DOHH2 (cell line): Measurements from ENCODE around the gene ATIC.

Experiments used
- H3F3A ChIP-seq: fragments of 200-600 bp; sonication (generic), shearing (Covaris generic); 2 replicates; pipeline ENCODE4 v1.6.0; 2016; ENCODE audit warnings: antibody characterized with exemption, mild to moderate bottlenecking; ENCODE audit not compliant: control insufficient read depth, insufficient read depth
- H3K27ac ChIP-seq: fragments of 200-600 bp; sonication (generic); 2 replicates; pipeline ENCODE4 v1.5.1; 2014; ENCODE audit warnings: low read depth, mild to moderate bottlenecking, low read length, moderate library complexity
- H3K27me3 ChIP-seq: fragments of 200-600 bp; sonication (generic); 2 replicates; pipeline ENCODE4 v1.6.1; 2014; ENCODE audit warnings: mild to moderate bottlenecking, low read length, mixed read lengths; ENCODE audit not compliant: control insufficient read depth
- H3K36me3 ChIP-seq: fragments of 200-600 bp; sonication (generic); 2 replicates; pipeline ENCODE4 v1.6.1; 2014; ENCODE audit warnings: mild to moderate bottlenecking, low read length, moderate library complexity, mixed read lengths; ENCODE audit not compliant: control insufficient read depth
- H3K4me1 ChIP-seq: fragments of 200-600 bp; sonication (generic); 2 replicates; pipeline ENCODE4 v1.6.1; 2014; ENCODE audit warnings: mild to moderate bottlenecking, low read length, mixed read lengths; ENCODE audit not compliant: control insufficient read depth
- H3K4me2 ChIP-seq: fragments of 200-600 bp; sonication (generic); 2 replicates; pipeline ENCODE4 v1.6.0; 2014; ENCODE audit warnings: mild to moderate bottlenecking, low read length, moderate library complexity
- H3K4me3 ChIP-seq: fragments of 200-600 bp; sonication (generic); 2 replicates; pipeline ENCODE4 v1.5.1; 2014; ENCODE audit warnings: mild to moderate bottlenecking, low read length, mixed read lengths
- H3K79me2 ChIP-seq: fragments of 200-600 bp; sonication (generic); 2 replicates; pipeline ENCODE4 v1.6.1; 2014; ENCODE audit warnings: mild to moderate bottlenecking, low read length, mixed read lengths; ENCODE audit not compliant: control insufficient read depth
- H3K9me2 ChIP-seq: fragments of 200-600 bp; sonication (generic); replicated peaks from 2 replicates; pipeline ENCODE4 v1.6.1; 2014; ENCODE audit warnings: mild to moderate bottlenecking, low read length, mixed read lengths; ENCODE audit not compliant: control insufficient read depth
- H3K9me3 ChIP-seq: fragments of 200-600 bp; sonication (generic); 2 replicates; pipeline ENCODE4 v1.6.1; 2014; ENCODE audit warnings: antibody characterized with exemption, low read length, mixed read lengths; ENCODE audit not compliant: control insufficient read depth, insufficient read depth
- H4K20me1 ChIP-seq: fragments of 200-600 bp; sonication (generic); 2 replicates; pipeline ENCODE4 v1.6.0; 2014; ENCODE audit warnings: low read depth, mild to moderate bottlenecking, antibody characterized with exemption, low read length, moderate library complexity; ENCODE audit not compliant: control insufficient read depth, insufficient read depth
- EZH2phosphoT487 ChIP-seq: fragments of 200-600 bp; sonication (generic); IDR thresholded peaks from 2 replicates; pipeline ENCODE4 v1.6.1; 2017; ENCODE audit warnings: borderline replicate concordance, mild to moderate bottlenecking, antibody characterized with exemption, low read length, moderate library complexity, mixed read lengths
- TF ChIP-seq, protein P1 (sequence below): fragments of 200-600 bp; sonication (generic); IDR thresholded peaks from one replicate; pipeline ENCODE4 v1.5.1; 2014; ENCODE audit warnings: antibody characterized with exemption, mild to moderate bottlenecking, low read depth, low read length; ENCODE audit not compliant: poor library complexity, severe bottlenecking

ATIC gene

GRCh38 chr2:215362562-215362904, 50.7 kb downstream of the ATIC start:
- no peak overlapping the region for H3K4me2 ChIP-seq
- no peak overlapping the region for H3K4me3 ChIP-seq
- peaks cover 33% of the 10 kb centered on the region for H3K36me3 ChIP-seq
- H3K9me3 ChIP-seq: no peaks in the 10 kb centered on the region
- H3F3A ChIP-seq: no peaks in the 10 kb centered on the region
- TF ChIP-seq EZH2phosphoT487: no peak
- TF ChIP-seq, protein P1, sequence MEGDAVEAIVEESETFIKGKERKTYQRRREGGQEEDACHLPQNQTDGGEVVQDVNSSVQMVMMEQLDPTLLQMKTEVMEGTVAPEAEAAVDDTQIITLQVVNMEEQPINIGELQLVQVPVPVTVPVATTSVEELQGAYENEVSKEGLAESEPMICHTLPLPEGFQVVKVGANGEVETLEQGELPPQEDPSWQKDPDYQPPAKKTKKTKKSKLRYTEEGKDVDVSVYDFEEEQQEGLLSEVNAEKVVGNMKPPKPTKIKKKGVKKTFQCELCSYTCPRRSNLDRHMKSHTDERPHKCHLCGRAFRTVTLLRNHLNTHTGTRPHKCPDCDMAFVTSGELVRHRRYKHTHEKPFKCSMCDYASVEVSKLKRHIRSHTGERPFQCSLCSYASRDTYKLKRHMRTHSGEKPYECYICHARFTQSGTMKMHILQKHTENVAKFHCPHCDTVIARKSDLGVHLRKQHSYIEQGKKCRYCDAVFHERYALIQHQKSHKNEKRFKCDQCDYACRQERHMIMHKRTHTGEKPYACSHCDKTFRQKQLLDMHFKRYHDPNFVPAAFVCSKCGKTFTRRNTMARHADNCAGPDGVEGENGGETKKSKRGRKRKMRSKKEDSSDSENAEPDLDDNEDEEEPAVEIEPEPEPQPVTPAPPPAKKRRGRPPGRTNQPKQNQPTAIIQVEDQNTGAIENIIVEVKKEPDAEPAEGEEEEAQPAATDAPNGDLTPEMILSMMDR: no peak
- no peaks in the 10 kb centered on the region for H3K79me2 ChIP-seq
- no peak overlapping the region for H3K27ac ChIP-seq
- no peaks in the 10 kb centered on the region for H3K27me3 ChIP-seq
- H3K9me2 ChIP-seq: no peaks in the 10 kb centered on the region
- H4K20me1 ChIP-seq: no peaks in the 10 kb centered on the region
- no peaks in the 10 kb centered on the region for H3K4me1 ChIP-seq

DNA sequence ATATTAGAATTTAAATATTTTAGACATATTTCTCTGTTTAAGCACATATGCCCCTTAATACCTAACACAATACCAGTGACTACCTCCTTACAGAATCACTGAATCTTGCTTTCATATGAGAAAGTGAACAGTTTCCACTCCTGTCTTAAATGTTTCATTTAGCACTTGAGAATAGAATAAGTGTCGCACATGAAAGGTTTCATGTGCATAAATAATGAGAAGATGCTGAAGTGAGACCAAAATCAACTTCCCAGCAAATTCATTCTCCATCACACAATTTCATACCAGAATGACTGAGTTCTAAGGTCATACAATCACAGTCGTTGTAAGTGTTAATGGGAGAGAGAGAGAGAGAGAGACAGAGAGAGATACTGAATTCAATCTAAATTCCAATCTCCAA, 51.2 kb downstream of the ATIC start:
- H3F3A ChIP-seq: no peaks in the 10 kb centered on the region
- H3K4me1 ChIP-seq: no peaks in the 10 kb centered on the region
- H3K4me3 ChIP-seq: no peak overlapping the region
- no peaks in the 10 kb centered on the region for H3K27me3 ChIP-seq
- no peaks in the 10 kb centered on the region for H4K20me1 ChIP-seq
- no peaks in the 10 kb centered on the region for H3K9me3 ChIP-seq
- peaks cover 37% of the 10 kb centered on the region for H3K36me3 ChIP-seq
- H3K4me2 ChIP-seq: no peak overlapping the region
- no peak for TF ChIP-seq EZH2phosphoT487
- TF ChIP-seq, protein P1: no peak
- no peaks in the 10 kb centered on the region for H3K79me2 ChIP-seq
- H3K9me2 ChIP-seq: no peaks in the 10 kb centered on the region
- H3K27ac ChIP-seq: no peak overlapping the region

DNA sequence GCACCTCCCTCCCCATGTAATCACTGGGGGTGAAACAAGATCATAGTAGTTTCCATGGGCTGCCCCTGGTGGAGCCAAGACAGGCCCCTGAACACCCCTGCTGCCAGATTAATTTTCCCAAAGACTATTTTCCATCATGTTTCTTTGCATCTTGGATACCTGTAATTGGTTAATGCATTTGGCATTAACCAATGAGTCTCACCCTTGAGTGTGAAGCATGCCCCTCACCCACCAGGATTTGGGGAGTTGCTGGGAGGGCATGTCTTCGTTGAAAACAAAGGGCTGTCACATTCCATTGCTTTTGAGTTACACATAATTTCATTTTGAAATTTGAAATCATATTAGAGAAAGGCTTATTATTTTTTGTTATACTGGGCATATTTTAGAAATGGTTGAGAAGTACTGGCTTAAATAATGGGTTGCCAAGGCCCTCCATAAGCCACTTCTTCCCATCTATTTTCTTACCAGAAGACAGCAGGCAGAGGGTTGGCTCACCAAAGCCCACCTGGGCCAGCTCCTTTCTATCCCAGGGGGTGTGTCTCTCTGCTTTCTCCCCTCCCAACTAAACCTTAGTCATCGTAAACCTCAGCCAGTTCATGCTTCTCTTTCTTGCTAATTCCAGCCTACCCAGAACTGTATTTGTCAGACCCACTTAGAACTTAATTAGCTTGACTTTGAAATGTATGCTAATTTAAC, 51.8 kb downstream of the ATIC start:
- H4K20me1 ChIP-seq: no peaks in the 10 kb centered on the region
- no peaks in the 10 kb centered on the region for H3K9me3 ChIP-seq
- no peak overlapping the region for H3K4me2 ChIP-seq
- H3F3A ChIP-seq: no peaks in the 10 kb centered on the region
- H3K9me2 ChIP-seq: no peaks in the 10 kb centered on the region
- peaks cover 37% of the 10 kb centered on the region for H3K36me3 ChIP-seq
- no peaks in the 10 kb centered on the region for H3K79me2 ChIP-seq
- no peaks in the 10 kb centered on the region for H3K4me1 ChIP-seq
- no peak overlapping the region for H3K4me3 ChIP-seq
- no peak for TF ChIP-seq EZH2phosphoT487
- TF ChIP-seq, protein P1: no peak
- H3K27ac ChIP-seq: no peak overlapping the region
- H3K27me3 ChIP-seq: no peaks in the 10 kb centered on the region
